NCI-H69 (cell line): ENCODE results near the gene TRIM17.

Experiments used
- DNase-seq: peaks from one replicate; lab custom pipeline; 2025; lab: John Stamatoyannopoulos, UW

Gene TRIM17

GRCh38 chr1:228417061-228417460 is 400 bp upstream of the TRIM17 start:
- DNase-seq = no peak

GRCh38 chr1:228415853-228416216 is 826 bp downstream of the TRIM17 start:
- no peak for DNase-seq

GRCh38 chr1:228415221-228415620 is 1.4 kb downstream of the TRIM17 start:
- DNase-seq = no peak

- DNase-seq = no peak
Measured at GRCh38 chr1:228414511-228415211, 2.0 kb downstream of the TRIM17 start.

GRCh38 chr1:228413241-228414010 is 3.2 kb downstream of the TRIM17 start:
- no peak for DNase-seq

- no peak for DNase-seq
Measured at GRCh38 chr1:228411548-228412430, 4.9 kb downstream of the TRIM17 start.

- no peak for DNase-seq
Measured at GRCh38 chr1:228411121-228411520, 5.5 kb downstream of the TRIM17 start.

GRCh38 chr1:228410671-228411070 is 6.0 kb downstream of the TRIM17 start:
- DNase-seq = no peak

GRCh38 chr1:228410015-228410414 is 6.6 kb downstream of the TRIM17 start:
- no peak for DNase-seq

GRCh38 chr1:228408869-228409805 is 7.5 kb downstream of the TRIM17 start:
- no peak for DNase-seq

GRCh38 chr1:228408041-228408868 is 8.4 kb downstream of the TRIM17 start:
- DNase-seq = no peak

- DNase-seq = no peak
Measured at GRCh38 chr1:228407106-228408040, 9.3 kb downstream of the TRIM17 start.

- no peak for DNase-seq
Measured at GRCh38 chr1:228405979-228406228, 10.8 kb downstream of the TRIM17 start.

GRCh38 chr1:228405200-228405978 is 11.3 kb downstream of the TRIM17 start:
- DNase-seq = peak; percentile 24

- no peak for DNase-seq
Measured at GRCh38 chr1:228404107-228404720, 12.4 kb downstream of the TRIM17 start.

GRCh38 chr1:228403231-228403631 is 13.4 kb downstream of the TRIM17 start:
- DNase-seq = no peak

- DNase-seq = no peak
Measured at GRCh38 chr1:228402641-228403025, 14.0 kb downstream of the TRIM17 start.
